Fibroblast of the aortic adventitia (primary cell): ENCODE data around the gene TRIM34. TPM values are rescaled to one million over a fixed set of nuclear protein-coding genes. Genes with fewer than 3 reads are reported as not detected.

ENCODE experiments used
- DNase-seq: peaks from one replicate; pipeline ENCODE4 v3.0.0-alpha.2; 2010; ENCODE audit warnings: low read depth
- H3K4me3 ChIP-seq: 2 replicates; pipeline ENCODE4 v1.5.1; 2011; ENCODE audit warnings: low read depth, mild to moderate bottlenecking, control low read depth, low read length, moderate library complexity
- total RNA-seq: library from RNA; depleted of rRNA; stranded (reverse); fragments of >200 nt; gene quantifications from 2 replicates; pipeline ENCODE4 v1.2.3, GENCODE V29; 2012; ENCODE audit warnings: low replicate concordance
- TF ChIP-seq, protein P1 (sequence below): IDR thresholded peaks from 2 replicates; pipeline ENCODE4 v1.5.1; 2011; ENCODE audit warnings: mild to moderate bottlenecking, low read length, control low read depth, inconsistent platforms; ENCODE audit not compliant: insufficient read depth

The TRIM34 gene
- total RNA-seq, 1 donor, result 15.5 TPM

DNA sequence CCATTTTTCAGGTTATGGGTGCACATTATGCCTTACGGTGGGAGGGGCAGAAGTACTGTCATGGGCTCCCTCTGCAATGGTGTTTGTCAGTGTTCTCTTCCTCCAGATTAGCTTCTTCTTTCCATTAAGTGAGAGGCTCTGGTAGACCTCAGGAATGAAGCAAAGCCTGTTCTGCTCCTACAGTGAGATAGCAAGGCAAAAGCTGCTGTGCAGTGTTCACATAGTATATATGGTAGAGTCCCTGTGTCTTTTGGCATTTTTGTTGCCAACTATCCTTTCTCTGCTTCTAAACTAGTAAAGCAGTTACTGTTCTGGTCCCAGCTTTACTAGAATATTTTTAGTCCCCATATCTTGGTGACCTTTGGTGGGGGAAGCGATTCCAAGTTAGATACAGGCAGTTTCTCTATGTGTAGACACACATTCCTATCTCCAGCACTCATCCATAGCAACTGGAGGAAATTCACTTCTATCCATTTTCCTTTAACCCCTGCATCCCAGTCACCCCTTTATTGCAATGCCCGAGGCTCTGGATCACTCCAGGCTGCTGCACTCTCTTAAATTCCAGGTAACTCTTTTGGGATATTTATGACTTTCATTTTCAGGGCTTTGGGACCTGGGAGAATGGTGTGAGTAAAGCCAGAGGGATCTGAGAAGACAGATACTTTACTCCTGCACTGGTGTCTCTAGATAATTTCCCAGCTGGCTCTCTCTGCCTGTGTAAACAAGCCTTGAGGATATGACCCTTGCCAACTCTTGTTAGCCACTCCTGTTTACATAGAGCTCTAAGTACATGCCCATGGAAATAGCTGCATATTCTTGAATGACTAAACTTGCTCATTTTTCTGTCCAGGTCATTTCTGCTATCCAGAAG lies 3.9 kb upstream of the TRIM34 start:
- TF ChIP-seq, protein P1, sequence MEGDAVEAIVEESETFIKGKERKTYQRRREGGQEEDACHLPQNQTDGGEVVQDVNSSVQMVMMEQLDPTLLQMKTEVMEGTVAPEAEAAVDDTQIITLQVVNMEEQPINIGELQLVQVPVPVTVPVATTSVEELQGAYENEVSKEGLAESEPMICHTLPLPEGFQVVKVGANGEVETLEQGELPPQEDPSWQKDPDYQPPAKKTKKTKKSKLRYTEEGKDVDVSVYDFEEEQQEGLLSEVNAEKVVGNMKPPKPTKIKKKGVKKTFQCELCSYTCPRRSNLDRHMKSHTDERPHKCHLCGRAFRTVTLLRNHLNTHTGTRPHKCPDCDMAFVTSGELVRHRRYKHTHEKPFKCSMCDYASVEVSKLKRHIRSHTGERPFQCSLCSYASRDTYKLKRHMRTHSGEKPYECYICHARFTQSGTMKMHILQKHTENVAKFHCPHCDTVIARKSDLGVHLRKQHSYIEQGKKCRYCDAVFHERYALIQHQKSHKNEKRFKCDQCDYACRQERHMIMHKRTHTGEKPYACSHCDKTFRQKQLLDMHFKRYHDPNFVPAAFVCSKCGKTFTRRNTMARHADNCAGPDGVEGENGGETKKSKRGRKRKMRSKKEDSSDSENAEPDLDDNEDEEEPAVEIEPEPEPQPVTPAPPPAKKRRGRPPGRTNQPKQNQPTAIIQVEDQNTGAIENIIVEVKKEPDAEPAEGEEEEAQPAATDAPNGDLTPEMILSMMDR, result no peak
- DNase-seq, result peak; percentile 92
- peak overlapping the region; percentile 39 for H3K4me3 ChIP-seq

DNA sequence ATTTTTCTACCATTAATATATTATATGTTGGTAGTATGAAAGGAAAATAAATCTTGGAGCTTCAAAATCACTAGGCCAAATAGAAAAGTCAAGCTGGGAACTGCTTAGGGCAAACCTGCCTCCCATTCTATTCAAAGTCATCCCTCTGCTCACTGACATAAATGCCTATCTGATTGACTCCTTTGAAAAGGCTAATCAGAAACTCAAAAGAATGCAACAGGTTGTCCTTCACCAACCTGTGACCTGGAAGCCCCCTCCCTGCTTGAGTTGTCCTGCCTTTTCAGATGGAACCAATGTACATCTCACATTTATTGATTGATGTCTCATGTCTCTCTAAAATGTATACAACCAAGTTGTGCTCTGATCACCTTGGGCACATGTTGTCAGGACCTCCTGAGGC lies 3.2 kb upstream of the TRIM34 start:
- H3K4me3 ChIP-seq, result no peak overlapping the region
- TF ChIP-seq, protein P1, result no peak
- DNase-seq, result no peak

DNA sequence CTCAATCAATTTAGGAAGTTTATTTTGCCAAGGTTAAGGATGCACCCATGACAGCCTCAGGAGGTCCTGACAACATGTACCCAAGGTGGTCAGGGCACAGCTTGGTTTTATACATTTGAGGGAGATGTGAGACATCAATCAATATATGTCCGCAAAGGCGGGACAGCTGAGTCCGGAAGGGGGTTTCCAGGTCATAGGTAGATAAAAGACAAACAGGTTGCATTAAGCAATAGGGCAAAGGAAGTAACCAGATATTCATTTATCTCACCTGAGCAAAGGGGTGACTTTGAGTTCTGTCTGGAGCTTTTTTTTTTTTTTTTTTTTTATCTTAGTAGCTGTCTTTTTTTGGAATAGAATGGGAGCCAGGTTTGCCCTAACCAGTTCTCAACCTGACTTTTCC lies 2.0 kb upstream of the TRIM34 start:
- no peak for DNase-seq
- TF ChIP-seq, protein P1, result no peak

DNA sequence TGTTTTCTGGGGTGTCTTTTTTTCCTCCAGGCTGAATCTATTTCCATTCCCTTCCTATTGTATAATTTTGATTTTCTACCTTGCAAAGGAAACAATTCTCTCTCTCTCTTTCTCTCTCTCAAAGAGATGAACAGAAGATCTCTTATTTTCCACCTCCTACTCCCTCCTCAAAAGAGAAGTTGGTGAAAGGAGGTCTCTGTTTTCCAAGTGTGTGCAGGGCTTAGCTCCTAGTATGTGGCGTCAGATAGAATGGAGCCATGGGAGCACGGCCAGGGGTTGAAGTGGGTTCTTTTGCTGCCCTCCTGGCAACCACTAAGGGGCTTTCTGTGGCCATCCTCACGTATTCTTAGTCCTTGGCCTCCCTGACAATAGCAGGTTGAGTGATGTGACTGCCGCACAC lies 480 bp downstream of the TRIM34 start:
- H3K4me3 ChIP-seq, result peak overlapping the region; percentile 81
- DNase-seq, result no peak
- TF ChIP-seq, protein P1, result no peak

More for the DNA sequence above, 2.0 kb upstream of the TRIM34 start:
- H3K4me3 ChIP-seq, result no peak overlapping the region

DNA sequence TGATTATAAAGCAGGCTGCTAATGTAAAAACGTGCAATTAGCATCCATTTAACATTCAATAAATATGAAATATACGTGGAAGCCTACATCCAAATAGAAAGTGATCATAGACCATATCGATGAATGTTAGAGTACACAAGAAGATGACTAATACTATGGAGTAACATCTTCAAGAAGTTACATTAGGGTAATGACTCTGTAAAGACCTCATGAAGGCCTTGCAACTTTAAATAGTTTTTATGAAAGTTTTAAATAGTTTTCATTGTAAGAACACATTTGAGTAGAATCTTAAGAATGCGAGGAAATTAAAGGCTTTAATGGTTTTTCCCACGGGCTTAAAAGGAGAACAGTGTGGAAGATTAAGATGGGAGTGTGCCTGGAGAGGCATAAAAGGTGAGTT lies 1.4 kb downstream of the TRIM34 start:
- DNase-seq, result peak; percentile 34
- H3K4me3 ChIP-seq, result no peak overlapping the region
- TF ChIP-seq, protein P1, result no peak

DNA sequence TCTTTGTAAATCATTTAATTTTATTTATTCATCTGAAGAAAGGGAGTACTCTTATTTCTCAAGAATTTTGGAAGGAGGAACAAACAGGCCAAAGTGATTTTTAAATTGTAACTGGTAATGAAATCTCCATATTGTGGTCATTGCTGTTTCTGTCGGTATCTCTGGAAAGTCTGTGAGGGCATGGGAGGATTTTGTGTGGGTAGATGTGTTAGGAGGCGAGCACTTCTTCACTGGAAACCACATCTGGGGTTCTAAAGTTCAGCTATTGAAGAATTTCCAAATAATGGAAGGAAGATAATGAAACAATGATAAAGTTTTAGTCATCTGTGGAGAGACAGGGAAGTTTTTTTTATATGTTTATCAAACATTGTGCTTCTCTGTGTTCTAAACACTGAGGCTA lies 6.6 kb downstream of the TRIM34 start:
- peak; percentile 8 for DNase-seq
- TF ChIP-seq, protein P1, result no peak
- no peak overlapping the region for H3K4me3 ChIP-seq
